Measurements from ENCODE around the gene SCARB1.
A peak's percentile ranks its signal among the peaks of the same experiment; 100 is the strongest.

The SCARB1 gene

DNA sequence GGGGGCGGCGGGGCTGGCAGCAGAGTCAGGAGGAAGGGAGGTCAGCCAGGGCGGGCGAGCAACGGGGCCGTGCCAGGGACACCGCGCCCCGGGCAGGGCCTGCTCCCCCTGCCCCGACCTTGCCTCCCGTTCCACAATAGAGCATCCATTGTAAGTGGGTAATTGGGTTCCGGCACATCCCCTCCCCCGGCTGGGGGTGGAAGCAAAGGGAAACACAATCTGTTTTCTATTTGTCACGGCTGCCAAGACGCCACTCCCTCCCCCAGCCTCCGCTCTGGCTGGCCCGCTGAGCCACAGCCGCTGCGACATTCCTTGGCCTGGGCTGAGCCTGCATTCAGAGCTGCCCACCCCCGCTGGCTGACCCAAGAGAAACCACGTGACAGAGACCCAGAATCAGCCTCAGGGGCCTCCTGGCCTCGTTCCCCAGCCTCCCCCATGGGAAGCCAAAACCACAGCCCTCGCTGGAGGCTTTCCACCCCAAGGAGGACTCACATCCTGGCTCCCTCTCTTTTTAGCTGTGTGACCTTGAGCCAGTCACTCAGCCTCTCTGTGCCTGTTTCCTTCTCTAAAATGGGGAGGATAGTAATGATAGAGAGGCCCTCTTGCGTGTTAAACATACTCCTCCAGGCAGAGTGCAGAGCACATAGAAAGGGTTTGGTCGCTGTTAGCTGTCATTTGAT is 117.6 kb downstream of the SCARB1 start:
- peak; percentile 90 for DNase-seq (ENCODE audit: low read depth)

DNA sequence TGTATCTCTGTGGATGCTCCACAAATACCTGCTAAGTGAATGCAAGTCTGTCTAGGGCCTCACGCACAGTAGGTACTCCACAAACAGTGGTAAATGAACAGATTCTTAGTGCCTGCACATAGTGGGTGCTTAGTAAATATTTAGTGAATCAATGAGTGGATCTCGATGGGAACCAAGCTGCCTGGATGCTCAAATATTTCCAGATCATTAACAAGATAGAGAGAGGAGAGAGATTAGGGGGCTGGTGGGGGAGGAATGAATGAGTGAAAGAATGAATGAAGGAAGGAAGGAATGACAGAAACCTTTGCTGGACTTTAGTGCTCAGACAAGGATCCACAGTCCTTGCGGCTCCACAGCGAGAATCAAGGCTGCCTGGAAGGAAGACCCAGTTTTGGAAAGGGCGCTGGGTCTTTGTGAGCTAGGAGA is 118.2 kb downstream of the SCARB1 start:
- DNase-seq (ENCODE audit: low read depth) = no peak

DNA sequence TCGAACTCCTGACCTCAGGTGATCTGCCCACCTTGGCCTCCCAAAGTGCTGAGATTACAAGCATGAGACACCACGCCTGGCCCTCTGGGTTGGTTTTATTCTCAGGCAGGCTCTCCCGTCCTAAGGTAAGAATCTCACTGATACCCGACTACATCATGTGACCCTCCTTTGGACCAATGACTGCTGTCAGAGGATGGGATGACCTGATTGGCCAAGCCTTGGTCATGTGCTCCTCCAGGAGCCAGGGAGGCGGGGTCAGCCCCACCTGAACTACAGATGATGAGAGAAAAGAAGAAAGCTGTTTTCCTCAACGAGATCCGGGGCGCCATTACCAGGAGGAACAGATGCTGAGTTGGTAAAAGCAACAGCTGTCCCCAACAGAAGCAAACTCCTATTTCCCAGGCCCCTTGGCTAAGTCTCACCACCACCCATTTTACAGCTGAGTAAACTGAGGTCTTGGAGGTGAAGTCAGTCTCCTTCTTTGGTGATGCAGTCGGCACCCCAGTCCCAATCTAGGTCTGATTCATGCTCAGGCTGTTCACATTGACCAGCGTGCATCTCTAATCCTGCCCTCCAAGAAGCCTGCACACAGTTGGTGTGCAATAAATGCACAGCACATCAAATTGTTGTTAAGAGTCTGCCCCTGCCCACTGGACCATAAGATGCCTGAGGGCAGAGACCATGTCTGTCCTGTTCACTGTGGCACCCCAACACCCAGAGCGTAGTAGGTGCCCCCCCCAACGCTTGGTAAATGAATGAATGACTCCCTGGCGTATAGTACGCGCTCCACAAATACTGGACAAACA is 118.8 kb downstream of the SCARB1 start:
- DNase-seq (ENCODE audit: low read depth) = peak; percentile 62

DNA sequence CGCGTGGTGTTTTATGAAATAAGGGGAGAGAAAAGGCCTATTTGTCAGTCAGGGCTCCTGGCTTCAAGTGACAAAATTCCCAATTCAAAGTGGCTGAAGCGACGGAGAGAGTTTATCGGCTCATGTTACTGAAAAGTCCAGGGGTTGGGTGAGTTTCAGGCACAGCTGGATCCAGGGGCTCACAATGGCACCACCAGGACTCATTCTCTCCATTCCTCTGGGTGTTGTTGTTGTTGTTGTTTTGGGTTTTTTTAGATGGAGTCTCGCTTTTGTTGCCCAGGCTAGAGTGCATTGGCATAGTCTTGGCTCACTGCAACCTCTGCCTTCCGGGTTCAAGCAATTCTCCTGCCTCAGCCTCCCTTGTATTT is 119.4 kb downstream of the SCARB1 start:
- DNase-seq (ENCODE audit: low read depth) = no peak

DNA sequence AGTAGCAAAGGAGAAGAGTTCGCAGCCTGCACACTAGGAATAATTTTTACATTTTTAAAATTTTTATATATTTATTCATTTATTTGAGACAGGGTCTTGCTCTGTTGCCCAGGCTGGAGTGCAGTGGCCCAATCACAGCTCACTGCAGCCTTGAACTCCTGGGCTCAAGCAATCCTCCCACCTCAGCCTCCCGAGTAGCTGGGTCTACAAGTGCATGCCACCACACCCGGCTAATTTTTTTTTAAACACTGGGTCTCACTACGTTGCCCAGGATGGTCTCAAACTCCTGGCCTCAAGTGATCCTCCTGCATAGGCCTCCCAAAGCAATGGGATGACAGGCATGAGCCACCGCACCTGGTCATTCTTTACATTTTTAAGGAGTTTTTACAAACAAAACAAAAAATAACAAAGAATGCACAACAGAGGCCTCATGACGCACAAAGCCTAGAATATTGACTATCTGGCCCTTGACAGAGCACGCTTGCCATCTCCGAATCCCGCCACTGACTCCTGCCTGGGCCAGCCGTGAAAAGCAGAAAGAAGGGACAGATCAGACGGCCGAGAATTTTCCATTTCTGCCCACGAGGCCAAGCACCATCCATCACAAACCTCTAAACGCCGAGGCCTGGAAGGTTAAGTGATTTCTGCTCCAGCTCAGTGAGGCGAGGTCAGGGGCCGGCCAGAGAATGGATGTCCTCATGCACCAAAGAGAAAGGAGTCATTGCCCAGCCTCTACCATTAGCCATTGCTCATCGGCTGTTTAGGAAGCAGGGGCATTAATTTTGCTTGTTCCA is 120.0 kb downstream of the SCARB1 start:
- DNase-seq (ENCODE audit: low read depth) = no peak

DNA sequence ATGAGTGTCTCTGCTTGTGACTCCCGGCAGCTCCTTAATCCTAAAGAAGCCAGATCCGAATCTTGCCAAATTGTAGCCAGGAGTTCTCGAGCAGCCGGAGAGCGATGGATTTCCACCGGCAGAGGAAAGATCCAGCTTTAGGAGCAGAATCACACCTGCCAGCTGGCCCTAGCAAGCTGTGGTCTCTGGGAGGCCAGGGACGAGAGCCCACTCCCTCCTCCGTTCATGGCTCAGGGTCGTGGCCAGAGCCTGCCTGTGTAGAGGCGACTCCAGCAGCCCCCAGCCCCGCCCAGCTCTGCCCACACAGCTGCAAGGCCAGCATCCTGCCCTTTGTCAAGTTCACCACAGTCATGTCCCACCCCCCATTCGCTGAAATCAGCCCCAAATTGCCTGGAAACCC is 121.0 kb downstream of the SCARB1 start:
- no peak for DNase-seq (ENCODE audit: low read depth)

DNA sequence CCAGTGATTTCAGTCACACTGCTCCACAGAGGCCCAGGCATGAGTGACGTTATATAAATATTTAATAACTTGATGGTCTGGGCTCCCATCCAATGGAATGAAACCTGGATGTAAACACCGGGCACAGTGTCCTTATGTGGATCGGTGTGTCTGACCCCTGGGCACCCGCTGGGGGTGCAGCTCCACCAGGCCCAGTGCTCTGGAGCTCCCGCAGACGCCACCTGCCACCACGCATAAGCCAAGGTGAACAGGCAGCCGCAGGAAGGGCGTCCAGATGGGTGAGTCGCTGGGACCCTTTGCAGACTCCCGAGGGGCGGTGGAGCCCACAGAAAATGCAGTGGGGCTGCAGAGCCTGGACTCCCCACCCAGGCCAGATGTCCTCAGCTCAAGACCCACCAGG is 121.6 kb downstream of the SCARB1 start:
- no peak for DNase-seq (ENCODE audit: low read depth)

DNA sequence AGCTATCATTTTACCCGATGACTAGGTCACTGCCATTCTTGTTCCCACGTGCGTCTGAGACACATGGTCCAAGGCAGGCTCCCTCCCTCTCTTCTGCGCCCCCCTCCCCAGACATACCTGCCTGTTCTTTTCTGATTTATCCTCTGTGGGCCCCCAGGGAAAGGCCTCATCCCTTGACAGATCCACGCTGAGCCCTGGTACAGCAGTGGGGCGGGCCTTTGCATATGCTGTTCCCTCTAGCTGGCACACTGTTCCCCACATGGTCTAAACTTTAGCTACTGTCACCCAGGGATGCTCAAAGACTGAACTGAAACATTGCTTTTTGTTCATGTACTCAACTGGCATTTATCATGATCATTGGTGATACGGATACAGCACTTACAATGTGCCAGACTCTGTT is 122.5 kb downstream of the SCARB1 start:
- DNase-seq (ENCODE audit: low read depth) = no peak

DNA sequence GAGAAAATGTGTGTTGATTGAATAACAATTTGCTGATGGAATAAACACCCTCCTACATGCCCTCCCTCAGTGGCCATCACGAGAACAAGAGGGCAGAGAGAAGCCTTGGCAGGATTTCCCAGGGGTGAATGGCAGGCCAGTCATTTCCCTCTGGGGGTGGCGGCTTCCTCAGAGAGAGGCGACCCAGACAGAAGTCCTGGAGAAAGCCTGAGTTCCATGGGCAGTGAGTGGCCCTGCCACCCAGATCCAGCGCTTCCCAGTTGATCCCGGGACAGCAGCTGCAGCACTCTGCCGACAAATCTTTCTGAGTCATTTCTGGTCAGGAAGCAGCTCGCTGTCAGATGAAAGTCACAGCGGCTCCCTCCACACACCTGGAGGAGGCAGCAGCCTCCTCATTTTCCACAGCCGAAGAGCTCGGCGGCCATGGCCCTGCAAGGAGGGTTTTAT is 123.0 kb downstream of the SCARB1 start:
- DNase-seq (ENCODE audit: low read depth) = peak; percentile 68

DNA sequence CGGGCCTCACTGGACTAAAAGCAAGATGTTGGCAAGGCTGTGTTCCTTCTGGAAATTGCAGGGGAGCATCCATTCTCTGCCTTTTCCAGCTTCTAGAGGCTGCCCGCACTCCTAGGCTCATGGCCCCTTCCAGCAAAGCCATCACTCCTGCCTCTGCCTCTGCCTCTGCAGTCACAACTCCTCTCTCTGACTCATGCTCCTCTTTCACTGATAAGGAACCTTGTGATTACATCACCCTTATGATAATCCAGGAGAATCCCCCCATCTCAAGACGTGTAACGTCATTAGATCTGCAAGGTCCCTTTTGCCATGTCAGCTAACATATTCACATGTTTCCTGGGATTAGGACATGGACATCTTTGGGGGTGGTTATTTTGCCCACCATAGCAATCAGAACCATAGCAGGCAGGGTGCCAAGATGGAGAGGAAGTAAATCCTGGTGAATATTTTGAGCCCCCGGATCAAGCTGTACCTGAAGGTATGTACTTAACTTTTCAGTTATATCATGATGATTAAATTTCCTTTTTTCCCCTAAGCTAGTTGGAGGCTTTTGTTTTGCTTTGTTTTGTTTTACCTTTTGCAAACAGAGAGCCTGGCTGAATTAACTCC is 123.6 kb downstream of the SCARB1 start:
- DNase-seq (ENCODE audit: low read depth) = peak; percentile 36

DNA sequence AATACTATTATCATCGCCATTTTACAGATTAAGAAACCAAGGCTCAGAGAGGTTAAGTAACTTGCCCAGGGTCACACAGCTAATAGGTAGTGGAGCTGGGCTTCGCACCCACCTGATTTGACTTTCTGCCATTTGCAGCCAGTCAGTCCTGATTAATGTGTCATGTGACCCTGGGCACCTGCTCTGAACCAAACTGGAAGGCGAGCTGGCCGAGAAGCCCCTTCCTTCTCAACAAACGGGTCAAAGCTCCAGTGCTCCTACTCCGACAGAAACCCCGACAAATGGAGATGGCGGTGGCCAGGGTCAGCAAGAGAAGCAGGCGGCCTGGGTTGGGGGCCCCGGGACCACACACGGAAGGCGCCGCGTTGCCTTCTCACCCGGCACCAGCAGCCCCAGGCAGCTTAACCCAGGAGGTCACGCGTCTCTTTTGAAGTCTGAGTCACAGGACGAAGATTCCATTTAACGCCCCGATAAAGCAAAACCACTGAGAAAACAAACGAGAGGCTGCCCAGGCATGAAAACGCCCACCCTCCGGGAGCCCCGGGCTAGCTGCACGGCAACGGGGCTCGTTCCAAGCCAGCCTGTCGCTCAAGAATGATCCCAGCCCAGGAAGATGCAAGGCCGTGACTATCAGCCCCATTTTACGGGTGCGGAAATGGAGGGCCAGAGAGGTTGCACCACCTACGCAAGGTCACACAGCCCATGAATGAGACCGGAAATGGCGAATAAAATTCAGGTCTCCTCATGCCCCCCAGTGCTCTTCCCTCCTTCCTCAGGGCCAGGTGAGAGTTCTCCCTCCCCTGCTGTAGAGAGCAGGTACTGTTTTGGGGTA is 124.8 kb downstream of the SCARB1 start:
- DNase-seq (ENCODE audit: low read depth) = peak; percentile 46

DNA sequence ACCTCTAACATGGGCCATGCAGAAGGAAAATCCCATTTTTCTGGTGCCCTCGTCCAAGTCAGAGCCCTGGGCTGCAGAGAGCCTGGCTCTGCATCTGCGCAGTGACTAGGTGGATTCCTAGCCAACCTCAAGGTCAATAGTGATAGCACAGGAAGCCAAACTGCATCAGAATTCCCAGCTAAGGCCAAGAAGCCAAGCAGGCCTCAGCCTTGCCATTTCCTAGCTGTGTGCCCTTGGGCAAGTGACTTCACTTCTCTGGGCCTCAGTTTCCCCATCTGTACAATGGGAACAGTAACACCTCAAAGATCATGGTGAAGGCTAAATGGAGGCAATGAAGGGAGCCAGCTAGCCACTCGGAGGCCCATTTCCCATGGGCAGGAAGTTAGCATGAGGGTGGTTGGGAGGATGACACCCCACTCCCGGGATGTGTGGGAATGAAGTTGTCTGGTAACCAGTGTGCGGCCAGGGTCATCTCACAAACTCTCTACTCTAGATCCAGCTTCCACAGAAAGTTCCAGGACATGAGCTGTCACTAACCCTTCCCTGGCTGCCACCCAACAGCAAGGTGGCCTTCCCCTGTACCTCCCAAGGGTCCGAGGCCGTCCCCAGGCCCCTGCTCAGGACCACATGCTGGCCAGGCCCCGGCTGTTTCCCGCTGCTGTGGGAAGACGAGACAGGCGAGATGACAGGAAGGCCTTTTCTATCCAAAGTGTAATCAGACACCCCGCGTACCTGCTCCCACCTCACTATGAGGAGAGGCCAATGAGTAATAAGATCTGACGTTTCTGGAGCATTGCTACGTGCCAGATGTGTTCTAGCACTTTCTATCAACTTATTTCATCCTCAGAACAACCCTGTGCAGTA is 125.7 kb downstream of the SCARB1 start:
- DNase-seq (ENCODE audit: low read depth) = no peak

DNA sequence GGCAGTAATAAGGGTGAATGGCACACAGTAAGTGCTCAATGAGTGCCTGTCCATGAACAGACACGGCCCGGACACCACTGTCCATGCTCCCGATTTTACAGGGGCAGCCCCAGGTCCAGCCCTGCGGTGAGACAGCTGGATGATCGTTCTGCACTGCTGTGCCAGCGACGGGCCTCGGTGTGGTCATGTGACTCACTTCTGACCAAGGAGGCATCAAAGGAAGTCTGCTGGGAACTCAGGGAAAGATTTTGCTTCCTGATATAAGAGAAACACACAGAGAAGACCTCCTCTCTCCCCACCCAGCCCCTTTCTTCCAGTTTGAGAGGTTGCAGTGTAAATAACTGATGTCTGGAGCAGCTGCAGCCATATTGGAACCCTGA is 126.6 kb downstream of the SCARB1 start:
- peak; percentile 62 for DNase-seq (ENCODE audit: low read depth)

DNA sequence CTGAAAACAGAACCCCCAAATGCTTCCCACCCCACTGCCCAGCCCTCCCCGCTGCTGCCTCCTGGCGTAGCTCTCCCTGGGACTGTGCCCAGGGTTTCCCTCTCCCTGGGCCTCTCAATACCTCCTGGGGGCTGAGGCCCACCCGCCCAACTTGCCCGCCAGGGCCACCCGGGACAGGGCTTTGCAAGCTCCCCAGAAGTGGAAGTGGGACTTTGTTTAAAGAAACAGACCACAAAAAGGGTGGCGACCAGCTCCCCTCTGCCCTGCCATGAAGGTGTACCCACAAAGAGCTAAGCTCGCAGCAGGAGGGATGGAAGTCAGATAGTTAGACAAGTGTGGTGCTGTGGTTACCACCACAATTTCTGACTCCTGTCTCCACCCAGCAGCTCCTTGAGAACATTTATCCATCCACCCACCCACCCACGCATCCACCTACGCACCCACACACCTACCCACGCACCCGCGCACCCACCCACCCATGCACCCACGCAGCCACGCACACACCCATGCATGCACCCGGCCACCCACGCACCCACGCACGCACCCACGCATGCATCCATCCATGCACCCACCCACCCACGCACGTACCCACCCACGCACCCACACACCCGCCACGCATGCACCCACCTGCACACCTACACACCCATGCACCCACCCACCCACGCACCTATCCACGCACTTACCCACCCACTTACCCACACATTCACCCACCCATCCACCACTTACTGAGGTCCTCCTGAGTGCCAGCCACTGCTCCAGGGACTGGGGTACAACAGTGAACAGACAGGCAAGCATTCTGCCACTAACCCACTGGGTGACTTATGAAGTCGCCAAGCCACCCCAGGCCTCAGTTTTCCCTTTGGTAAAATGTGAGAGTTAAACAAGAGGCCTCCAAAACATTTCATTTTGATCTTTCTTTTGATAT is 127.3 kb downstream of the SCARB1 start:
- DNase-seq (ENCODE audit: low read depth) = no peak

DNA sequence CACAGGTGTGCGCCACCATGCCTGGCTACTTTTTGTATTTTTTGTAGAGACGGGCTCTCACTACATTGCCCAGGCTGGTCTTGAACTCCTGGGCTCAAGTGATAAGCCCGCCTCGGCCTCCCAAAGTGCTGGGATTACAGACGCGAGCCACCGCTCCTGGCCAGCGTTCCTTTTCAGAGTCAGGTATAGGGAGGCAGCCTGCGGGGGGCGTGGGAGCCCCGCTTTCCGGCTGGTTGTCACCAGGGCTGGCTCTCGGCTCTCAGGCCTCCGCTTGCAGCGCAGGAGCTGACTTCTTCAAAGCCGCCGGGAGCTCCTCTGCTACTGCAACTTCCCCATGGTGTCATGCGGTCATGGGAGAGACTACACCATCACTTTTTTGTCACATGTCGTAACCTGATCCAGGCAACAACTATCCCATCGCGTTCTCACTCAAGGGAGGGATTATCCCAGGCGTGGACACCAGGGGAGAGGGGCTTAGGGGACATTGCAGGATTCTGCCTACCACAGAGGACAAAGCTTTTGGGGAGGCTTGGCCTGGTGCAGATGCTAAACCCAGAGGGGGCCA is 129.4 kb downstream of the SCARB1 start:
- DNase-seq (ENCODE audit: low read depth) = no peak

DNA sequence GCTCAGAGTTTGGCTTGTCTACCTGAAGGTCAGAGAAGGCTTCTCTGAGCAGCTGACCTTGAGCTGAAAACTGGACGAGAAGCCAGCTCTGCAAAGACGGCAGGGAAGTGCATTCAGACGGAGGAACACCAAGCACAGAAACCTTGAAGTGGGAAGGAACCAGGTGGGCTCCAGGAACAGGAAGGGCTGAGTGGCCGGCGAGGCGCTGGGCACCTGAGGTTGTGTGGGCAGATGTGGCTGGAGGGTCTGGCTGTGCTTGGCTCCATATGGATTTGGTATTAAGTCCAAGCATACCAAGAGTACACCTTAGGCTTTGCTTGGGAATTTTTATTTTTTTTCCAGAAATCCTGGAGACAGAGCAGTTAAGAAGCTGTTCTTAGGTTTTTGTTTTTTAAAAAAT is 130.6 kb downstream of the SCARB1 start:
- DNase-seq (ENCODE audit: low read depth) = no peak

DNA sequence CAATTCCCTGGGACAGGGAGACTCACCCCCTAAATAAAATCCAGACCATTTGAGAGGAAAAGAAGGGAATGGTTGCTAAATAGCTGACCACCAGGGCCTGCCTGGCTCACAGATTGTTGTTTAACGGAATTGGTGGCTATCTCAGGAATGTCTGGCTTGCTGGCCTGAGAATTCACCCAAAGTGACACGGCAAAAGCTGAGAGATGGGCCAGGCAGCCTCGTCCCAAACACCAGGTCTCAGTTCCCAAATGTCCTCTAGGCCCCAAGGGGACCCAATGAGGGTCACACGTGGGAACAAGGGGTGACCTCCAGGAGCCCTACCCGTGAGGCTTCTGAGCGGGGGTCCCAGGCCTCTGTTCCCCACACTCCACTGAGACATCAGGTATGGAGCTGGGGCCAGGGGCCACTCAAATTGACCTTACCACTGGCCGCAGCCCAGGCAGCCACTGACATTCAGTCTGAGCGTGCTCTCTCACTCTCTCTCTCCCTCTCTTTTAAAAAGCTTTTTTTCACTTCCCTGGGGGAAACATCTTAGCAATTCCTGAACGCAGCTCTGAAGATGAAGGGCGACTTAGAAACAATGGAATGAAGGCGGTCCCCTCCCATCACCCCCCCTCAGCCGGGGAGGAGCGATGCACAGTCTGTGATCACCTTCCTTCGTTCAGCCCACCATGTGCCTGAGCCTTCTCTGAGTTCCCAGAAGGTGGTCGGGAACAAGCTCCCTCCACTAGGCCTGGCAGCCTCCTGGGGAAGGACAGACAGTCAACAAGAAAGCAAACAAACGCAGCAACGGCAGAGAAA is 131.2 kb downstream of the SCARB1 start:
- no peak for DNase-seq (ENCODE audit: low read depth)

DNA sequence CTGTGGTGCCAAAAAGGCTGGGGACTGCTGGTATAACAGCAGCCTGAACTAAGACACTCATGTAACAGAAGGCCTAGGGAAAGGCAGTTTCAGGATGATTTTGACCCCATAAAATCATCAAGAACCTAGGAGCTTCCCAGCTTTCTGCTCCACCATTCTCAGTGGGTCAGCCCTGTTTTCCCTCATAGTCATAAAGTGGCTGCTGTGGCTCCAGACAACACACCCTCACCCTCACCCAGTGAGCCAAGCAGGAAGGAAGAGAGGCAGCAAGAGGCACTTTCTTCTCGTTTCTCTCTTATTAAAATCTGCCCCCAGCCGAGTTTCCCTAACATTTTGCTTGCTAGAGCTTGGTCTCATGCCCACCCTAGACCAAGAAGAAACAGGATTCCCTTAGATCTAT is 131.8 kb downstream of the SCARB1 start:
- DNase-seq (ENCODE audit: low read depth) = no peak

All from ELR (cell line).